HepG2 (cell line): ENCODE results near the gene SPTBN2. TPM values are rescaled to one million over a fixed set of nuclear protein-coding genes. Genes with fewer than 3 reads are reported as not detected.

Experiments
- ATAC-seq: fragments of 200-7000 bp; cut with Tn5 transposase; 3 replicates; pipeline ENCODE4 v1.9.1; 2020; ENCODE audit warnings: mild to moderate bottlenecking, moderate library complexity
- BruUV-seq: library from RNA; stranded (reverse); fragments of 400-500 nt; replicated peaks from 2 replicates; lab custom pipeline; 2021; lab: Mats Ljungman, UMichigan
- CTCF ChIA-PET: fragments of 300-600 bp; formaldehyde crosslinking; extraction: SDS; loops from one replicate; lab custom pipeline; 2021; ENCODE audit warnings: low total read pairs, inconsistent platforms, low intra/inter-chr PET ratio; lab: Yijun Ruan, JAX
- POLR2A ChIA-PET: fragments of 350-600 bp; sonication (Branson Sonifier 250); formaldehyde crosslinking; loops from one replicate; lab custom pipeline; 2020; ENCODE audit warnings: antibody characterized with exemption, inconsistent platforms; lab: Yijun Ruan, JAX
- DNase-seq: peaks from one replicate; pipeline ENCODE4 v3.0.0-alpha.2; 2015; ENCODE audit warnings: low spot score
- FAIRE-seq: peaks from 3 replicates; lab custom pipeline; 2011; peaks lifted over from hg19 to GRCh38; lab: Jason Lieb, UNC
- H2AFZ ChIP-seq: one replicate; pipeline ENCODE4 v1.6.1; 2011; ENCODE audit warnings: low read length, inconsistent platforms
- H3K27ac ChIP-seq: fragments of 300-600 bp; 3 replicates; pipeline ENCODE4 v1.8.0; 2011; ENCODE audit warnings: mixed run types, mild to moderate bottlenecking, mixed read lengths, low read length, inconsistent platforms; ENCODE audit not compliant: insufficient read depth; ENCODE audit errors: extremely low read length
- H3K27me3 ChIP-seq, 2 experiments: fragments of 200-600 bp in 1 of 2; 2 replicates in 1 of 2; 3 replicates in 1 of 2; pipeline versions ENCODE4 v1.6.0 to v1.8.0; 2011; ENCODE audit warnings: low read length in 2 of 2, mild to moderate bottlenecking in 2 of 2, moderate library complexity in 2 of 2, inconsistent platforms in 1 of 2; ENCODE audit not compliant: insufficient read depth in 2 of 2, control insufficient read depth in 1 of 2
- H3K36me3 ChIP-seq, 2 experiments: fragments of 200-600 bp in 1 of 2; replicated peaks in 1 of 2; 2 replicates in 1 of 2; 3 replicates in 1 of 2; pipeline versions ENCODE4 v1.5.1 to v1.8.0; 2011; ENCODE audit warnings: low read length in 2 of 2, inconsistent platforms in 1 of 2; ENCODE audit not compliant: insufficient read depth in 2 of 2, control insufficient read depth in 1 of 2
- H3K4me1 ChIP-seq: 2 replicates; pipeline ENCODE4 v1.5.1; 2012; ENCODE audit warnings: low read length, inconsistent platforms; ENCODE audit not compliant: insufficient read depth
- H3K4me2 ChIP-seq: 2 replicates; pipeline ENCODE4 v1.6.0; 2011; ENCODE audit warnings: low read depth, low read length, inconsistent platforms
- H3K4me3 ChIP-seq, 3 experiments: fragments of 200-600 bp in 1 of 3; sonication (generic), shearing (Covaris generic) in 1 of 3; replicated peaks in 1 of 3; 2 replicates each; pipeline ENCODE4 v1.5.1; 2011 to 2016; ENCODE audit warnings: low read length in 3 of 3, inconsistent platforms in 2 of 3, low read depth in 2 of 3, mild to moderate bottlenecking in 2 of 3, control low read depth in 1 of 3, mixed read lengths in 1 of 3; ENCODE audit not compliant: insufficient read depth in 1 of 3
- H3K79me2 ChIP-seq: one replicate; pipeline ENCODE4 v1.6.1; 2011; ENCODE audit warnings: low read length, inconsistent platforms; ENCODE audit not compliant: insufficient read depth
- H3K9ac ChIP-seq: 2 replicates; pipeline ENCODE4 v1.6.0; 2011; ENCODE audit warnings: mild to moderate bottlenecking, low read depth, low read length, inconsistent platforms; ENCODE audit not compliant: insufficient read depth
- H3K9me3 ChIP-seq: 2 replicates; pipeline ENCODE4 v1.5.1; 2012; ENCODE audit warnings: mild to moderate bottlenecking, low read length
- H4K20me1 ChIP-seq: 2 replicates; pipeline ENCODE4 v1.6.0; 2011; ENCODE audit warnings: inconsistent platforms, mild to moderate bottlenecking, low read length, moderate library complexity; ENCODE audit not compliant: insufficient read depth
- AGO2 ChIP-seq: fragments of 200-400 bp; formaldehyde crosslinking; optimal IDR thresholded peaks from 2 replicates; pipeline ENCODE3; 2017; ENCODE audit warnings: mild to moderate bottlenecking, low read depth, low read length, moderate library complexity
- HOXA9 ChIP-seq: sonication (generic); formaldehyde crosslinking; IDR thresholded peaks from 2 replicates; pipeline ENCODE4 v1.8.1; 2022; ENCODE audit warnings: missing genetic modification reagents, mild to moderate bottlenecking, moderate library complexity, borderline replicate concordance
- ZFP91 ChIP-seq: sonication (generic); formaldehyde crosslinking; IDR thresholded peaks from 2 replicates; pipeline ENCODE4 v1.9.0; 2022; ENCODE audit warnings: missing genetic modification reagents, mild to moderate bottlenecking, borderline replicate concordance
- ZKSCAN5 ChIP-seq: sonication (generic); formaldehyde crosslinking; IDR thresholded peaks from 2 replicates; pipeline ENCODE4 v1.5.1; 2020; ENCODE audit warnings: mild to moderate bottlenecking, missing genetic modification reagents
- ZNF337 ChIP-seq: sonication (generic); formaldehyde crosslinking; IDR thresholded peaks from 2 replicates; pipeline ENCODE4 v1.5.1; 2020; ENCODE audit warnings: missing genetic modification reagents, low read depth, mild to moderate bottlenecking, borderline replicate concordance
- WGBS: methylation state at CpG from one replicate; pipeline ENCODE4 v1.1.6; 2017; ENCODE audit warnings: low lambda C conversion rate; 5-methylcytosine and 5-hydroxymethylcytosine counted together
- in situ Hi-C: cut with HindIII; loops from 2 replicates; pipeline ENCODE4 v1.10.0; 2017; ENCODE audit warnings: low pct_unique_long_range_greater_than_20kb; ENCODE audit not compliant: extremely low pct_ligation_motif_present
- intact Hi-C: fragments of 100-400 bp; cut with micrococcal nuclease; formaldehyde crosslinking; loops from one replicate; pipeline ENCODE4 v1.10.0; 2022; ENCODE audit not compliant: unreplicated experiment
- polyA plus RNA-seq, 8 experiments: library from polyadenylated mRNA; depleted of rRNA in 3 of 8; stranded (reverse) in 7 of 8; unstranded in 1 of 8; fragments of >200 nt; fragmentation: Illumina TruSeq in 4 of 8; extraction: Trizol in 4 of 8; gene quantifications; 2 replicates each; pipeline versions ENCODE4 v1.2.1 to v1.2.3, GENCODE V29; 2011 to 2016; ENCODE audit warnings: low read depth in 4 of 8, missing spikeins in 1 of 8, mixed read lengths in 1 of 8; ENCODE audit not compliant: insufficient read depth in 1 of 8
- total RNA-seq, 5 experiments: library from RNA; depleted of rRNA; stranded (reverse); fragments of >200 nt; fragmentation: Illumina TruSeq; extraction: Trizol; gene quantifications; 2 replicates each; pipeline ENCODE4 v1.2.3, GENCODE V29; 2016; ENCODE audit warnings: low read depth in 1 of 5

Gene SPTBN2
- total and polyA plus RNA-seq, 2 of the 13 experiments (the other 11 are each of a cell fraction or from before 2014, with no cell fraction given), result 0.65 to 4.0 TPM

- CTCF ChIA-PET, result no interaction called here
- H3K4me1 ChIP-seq, result peaks cover 13% of the 10 kb centered on the region
- no peaks in the 10 kb centered on the region for H3K9me3 ChIP-seq
- H4K20me1 ChIP-seq, result no peaks in the 10 kb centered on the region
- no peaks in the 10 kb centered on the region for H3K79me2 ChIP-seq
- no peak for TF ChIP-seq HOXA9 (CRISPR knock-in tag)
- 0 out of 2 replicates have a peak, but pooled peaks have one; percentile 19 for TF ChIP-seq ZFP91 (CRISPR knock-in tag)
- no peak for TF ChIP-seq ZNF337 (CRISPR knock-in tag)
- TF ChIP-seq, all 625 proteins: peak for 1
- no peak overlapping the region for H3K4me2 ChIP-seq
- no TSS peak for BruUV-seq
- POLR2A ChIA-PET, result no interaction called here
- H2AFZ ChIP-seq, result no peak overlapping the region
- in situ Hi-C loops, result no loop called here
- H3K4me3 ChIP-seq, result no peak overlapping the region
- H3K27me3 ChIP-seq, result no peaks in the 10 kb centered on the region; a peak in 1 of 5 replicates
- no peak overlapping the region for H3K9ac ChIP-seq
- H3K27ac ChIP-seq, result no peak overlapping the region
- 97% methylated on average over 17 of the region's 27 CpGs for WGBS
- DNase-seq (no peak), ATAC-seq (no peak), FAIRE-seq (no peak)
- intact Hi-C loops, result no loop called here
- H3K36me3 ChIP-seq, result no peaks in the 10 kb centered on the region
Measured at GRCh38 chr11:66700742-66701141, 28.3 kb downstream of the SPTBN2 start.

- ChIA-PET CTCF (no interaction called here), POLR2A (no interaction called here)
- DNase-seq (no peak), ATAC-seq (no peak), FAIRE-seq (no peak)
- no peaks in the 10 kb centered on the region; a peak in 1 of 5 replicates for H3K27me3 ChIP-seq
- no peak overlapping the region for H2AFZ ChIP-seq
- no peaks in the 10 kb centered on the region for H4K20me1 ChIP-seq
- no peaks in the 10 kb centered on the region for H3K79me2 ChIP-seq
- WGBS, result 86% methylated on average over 12 of the region's 15 CpGs
- peaks cover 13% of the 10 kb centered on the region for H3K4me1 ChIP-seq
- H3K36me3 ChIP-seq, result no peaks in the 10 kb centered on the region
- H3K4me3 ChIP-seq, result no peak overlapping the region
- H3K9me3 ChIP-seq, result no peaks in the 10 kb centered on the region
- intact Hi-C loops, result no loop called here
- TF ChIP-seq ZKSCAN5 (CRISPR knock-in tag) (no peak), AGO2 (peak; percentile 25)
- TF ChIP-seq, all 625 proteins: peak for 1
- no peak overlapping the region for H3K4me2 ChIP-seq
- BruUV-seq, result no TSS peak
- in situ Hi-C loops, result no loop called here
- H3K27ac ChIP-seq, result no peak overlapping the region
- no peak overlapping the region for H3K9ac ChIP-seq
Measured at GRCh38 chr11:66700337-66700736, 28.7 kb downstream of the SPTBN2 start.
